K562 (cell line): ENCODE results near the gene GNAI3. TPM values are rescaled to one million over a fixed set of nuclear protein-coding genes. Genes with fewer than 3 reads are reported as not detected.

Source experiments
- ATAC-seq: fragments of 200-7000 bp; cut with Tn5 transposase; 3 replicates; pipeline ENCODE4 v1.9.1; 2020; ENCODE audit warnings: moderate library complexity
- BruUV-seq: library from RNA; stranded (reverse); fragments of 400-500 nt; replicated peaks from 2 replicates; lab custom pipeline; 2021; lab: Mats Ljungman, UMichigan
- CTCF ChIA-PET: fragments of 300-600 bp; formaldehyde crosslinking; extraction: SDS; loops from one replicate; lab custom pipeline; 2021; ENCODE audit warnings: low intra/inter-chr PET ratio; lab: Yijun Ruan, JAX
- POLR2A ChIA-PET: fragments of 300-600, 350-650 bp; sonication (Branson Sonifier 250); formaldehyde crosslinking; extraction: SDS; loops from one replicate; lab custom pipeline; 2021; ENCODE audit warnings: antibody characterized with exemption, inconsistent platforms; lab: Yijun Ruan, JAX
- DNase-seq, 4 experiments: peaks; one replicate each; pipeline versions ENCODE4 v3.0.0 to v3.0.0-alpha.2; 2011 to 2018; ENCODE audit warnings: low spot score in 3 of 4, mixed read lengths in 3 of 4; ENCODE audit errors: extremely low read depth in 1 of 4
- FAIRE-seq: peaks from 2 replicates; lab custom pipeline; 2011; peaks lifted over from hg19 to GRCh38; lab: Jason Lieb, UNC
- H2AFZ ChIP-seq: 2 replicates; pipeline ENCODE4 v1.6.0; 2011; ENCODE audit warnings: low read depth, low read length, control low read depth, inconsistent platforms
- H3K27ac ChIP-seq: fragments of 200-600 bp; 3 replicates; pipeline ENCODE4 v1.8.0; 2011; ENCODE audit warnings: low read depth, mild to moderate bottlenecking, control low read depth, inconsistent platforms, low read length, moderate library complexity, mixed read lengths; ENCODE audit errors: extremely low read depth
- H3K27me3 ChIP-seq, 2 experiments: fragments of 300-600 bp in 1 of 2; 2 replicates in 1 of 2; 3 replicates in 1 of 2; pipeline versions ENCODE4 v1.6.0 to v1.8.0; 2011; ENCODE audit warnings: inconsistent platforms in 2 of 2, low read length in 2 of 2, mild to moderate bottlenecking in 1 of 2, mixed read lengths in 1 of 2, moderate library complexity in 1 of 2; ENCODE audit not compliant: control insufficient read depth in 2 of 2, insufficient read depth in 2 of 2
- H3K36me3 ChIP-seq: fragments of 300-600 bp; 3 replicates; pipeline ENCODE4 v1.8.0; 2011; ENCODE audit warnings: mild to moderate bottlenecking, low read length, inconsistent platforms; ENCODE audit not compliant: control insufficient read depth, insufficient read depth
- H3K4me1 ChIP-seq, 2 experiments: fragments of 200-600 bp in 1 of 2; replicated peaks in 1 of 2; 2 replicates in 1 of 2; 3 replicates in 1 of 2; pipeline versions ENCODE4 v1.5.1 to v1.8.0; 2011; ENCODE audit warnings: inconsistent platforms in 2 of 2, low read length in 2 of 2, mild to moderate bottlenecking in 1 of 2, mixed read lengths in 1 of 2, moderate library complexity in 1 of 2; ENCODE audit not compliant: control insufficient read depth in 2 of 2, insufficient read depth in 2 of 2
- H3K4me2 ChIP-seq: 2 replicates; pipeline ENCODE4 v1.6.1; 2011; ENCODE audit warnings: low read length, control low read depth, inconsistent platforms, mixed read lengths; ENCODE audit not compliant: insufficient read depth
- H3K4me3 ChIP-seq: fragments of 200-600 bp; sonication (generic), shearing (Covaris generic); 2 replicates; pipeline ENCODE4 v1.5.1; 2016; ENCODE audit warnings: control low read depth, inconsistent platforms
- H3K79me2 ChIP-seq: fragments of 200-600 bp; 3 replicates; pipeline ENCODE4 v1.8.0; 2011; ENCODE audit warnings: low read length, inconsistent platforms; ENCODE audit not compliant: control insufficient read depth, insufficient read depth
- H3K9ac ChIP-seq, 2 experiments: 2 replicates each; pipeline versions ENCODE4 v1.6.0 to v1.6.1; 2011; ENCODE audit warnings: low read depth in 2 of 2, low read length in 2 of 2, control low read depth in 1 of 2, inconsistent platforms in 1 of 2, mild to moderate bottlenecking in 1 of 2, mixed read lengths in 1 of 2; ENCODE audit not compliant: insufficient read depth in 1 of 2
- H3K9me1 ChIP-seq: one replicate; pipeline ENCODE4 v1.6.0; 2011; ENCODE audit warnings: inconsistent platforms, mild to moderate bottlenecking, low read length, moderate library complexity; ENCODE audit not compliant: control insufficient read depth, insufficient read depth
- H3K9me3 ChIP-seq: replicated peaks from 2 replicates; pipeline ENCODE4 v1.5.1; 2011; ENCODE audit warnings: low read depth, low read length, inconsistent platforms; ENCODE audit not compliant: control insufficient read depth, insufficient read depth
- H4K20me1 ChIP-seq: replicated peaks from 2 replicates; pipeline ENCODE4 v1.6.1; 2011; ENCODE audit warnings: low read length, inconsistent platforms, mixed read lengths; ENCODE audit not compliant: control insufficient read depth, insufficient read depth
- NEUROD1 ChIP-seq: fragments of 150-350 bp; IDR thresholded peaks from 2 replicates; pipeline ENCODE4 v1.6.1; 2014; ENCODE audit warnings: borderline replicate concordance, low read length, low read depth; ENCODE audit not compliant: partially characterized antibody
- PTTG1 ChIP-seq: fragments of 450-650 bp; IDR thresholded peaks from 2 replicates; pipeline ENCODE4 v1.6.1; 2016; ENCODE audit warnings: low read depth, mild to moderate bottlenecking, missing genetic modification characterization, missing compliant biosample characterization
- TAL1 ChIP-seq: fragments of 450-650 bp; IDR thresholded peaks from 2 replicates; pipeline ENCODE4 v1.6.1; 2016; ENCODE audit warnings: mild to moderate bottlenecking
- TSHZ1 ChIP-seq: fragments of 250-450 bp; sonication (Bioruptor Pico); IDR thresholded peaks from 2 replicates; pipeline ENCODE4 v1.4.0; 2020; ENCODE audit warnings: mild to moderate bottlenecking, moderate library complexity
- WGBS: fragments of 100-300 bp; shearing (Covaris generic); methylation state at CpG from one replicate; pipeline ENCODE4 v1.1.6; 2016; ENCODE audit warnings: low coverage, mixed read lengths; ENCODE audit not compliant: insufficient coverage; ENCODE audit errors: missing lambda C conversion rate; 5-methylcytosine and 5-hydroxymethylcytosine counted together
- in situ Hi-C: fragments of 300-500 bp; cut with MboI; formaldehyde crosslinking; loops from 4 replicates; pipeline ENCODE4 v1.15.0; 2018; ENCODE audit warnings: inconsistent platforms, mixed read lengths
- intact Hi-C: fragments of 100-400 bp; cut with micrococcal nuclease; formaldehyde crosslinking; loops from 2 replicates; pipeline ENCODE4 v1.14.2; 2022
- polyA plus RNA-seq, 8 experiments: library from polyadenylated mRNA; depleted of rRNA in 4 of 8; stranded (reverse) in 5 of 8; unstranded in 3 of 8; fragments of >200 nt; fragmentation: Nextera tagmentation in 2 of 8; fragmentation: Illumina TruSeq in 1 of 8; extraction: Ambion mirVana in 2 of 8; extraction: Trizol in 1 of 8; gene quantifications; 2 replicates each; pipeline versions ENCODE4 v1.2.1 to v1.2.3, GENCODE V29; 2011 to 2014; ENCODE audit warnings: inconsistent platforms in 1 of 8, missing spikeins in 1 of 8
- total RNA-seq, 7 experiments: library from RNA; depleted of rRNA in 6 of 7; stranded (reverse); fragments of >200 nt in 6 of 7; fragmentation: Illumina TruSeq in 2 of 7; extraction: Trizol in 2 of 7; gene quantifications; 2 replicates each; pipeline versions ENCODE4 v1.2.1 to v1.2.3, GENCODE V29; 2011 to 2021; ENCODE audit warnings: low replicate concordance in 1 of 7

The GNAI3 gene
- total and polyA plus RNA-seq, 9 of the 15 experiments (the other 6 are each of a cell fraction or from before 2014, with no cell fraction given): 6.3 to 13.2 (median 8.9) TPM

GRCh38 chr1:109528712-109529111 is 19.7 kb upstream of the GNAI3 start:
- ChIA-PET CTCF (no interaction called here), POLR2A (interaction anchor here (0.6 to 4.9 kb wide), 11 partner anchors 11 to 191 kb away, joined by 3 to 21 read pairs (median 4); partner anchors contain the start of genes AMIGO1, ATXN7L2, GNAI3 and GPR61)
- Histone ChIP-seq H3K9me1 (no peaks in the 10 kb centered on the region), H3K36me3 (no peaks in the 10 kb centered on the region), H3K27ac (no peak overlapping the region), H3K27me3 (peaks cover 15 to 27% of the 10 kb centered on the region in 2 experiments), H3K9me3 (no peaks in the 10 kb centered on the region), H3K4me1 (peaks cover 9 to 14% of the 10 kb centered on the region in 2 experiments; a peak in 4 of 5 replicates), H3K4me3 (no peak overlapping the region), H3K9ac (peak overlapping the region in 1 of 2 experiments; percentile 18; a peak in 1 of 4 replicates), H3K4me2 (no peak overlapping the region), H3K79me2 (no peaks in the 10 kb centered on the region), H4K20me1 (no peaks in the 10 kb centered on the region), H2AFZ (no peak overlapping the region)
- DNase-seq (no peak), FAIRE-seq (no peak), ATAC-seq (no peak)
- WGBS: 47% methylated on average over 3 of the region's 3 CpGs
- in situ Hi-C loops (no loop called here), intact Hi-C loops (no loop called here)
- TF ChIP-seq NEUROD1: no peak
- TF ChIP-seq TAL1: no peak
- TF ChIP-seq TSHZ1 (CRISPR knock-in tag): no peak
- TF ChIP-seq PTTG1 (tag): no peak
- no TSS peak for BruUV-seq
